IPS-15b (cell line): Measurements from ENCODE around the gene ADCY6.
A peak's percentile ranks its signal among the peaks of the same experiment; 100 is the strongest.

Experiments used
- H3K27me3 ChIP-seq: one replicate; pipeline ENCODE4 v1.6.1; 2013; ENCODE audit warnings: low read length; ENCODE audit not compliant: control insufficient read depth, insufficient read depth
- H3K36me3 ChIP-seq: one replicate; pipeline ENCODE4 v1.6.1; 2013; ENCODE audit warnings: low read length; ENCODE audit not compliant: control insufficient read depth, insufficient read depth
- H3K4me1 ChIP-seq: one replicate; pipeline ENCODE4 v1.6.1; 2013; ENCODE audit warnings: mild to moderate bottlenecking, low read length; ENCODE audit not compliant: control insufficient read depth, insufficient read depth
- H3K4me3 ChIP-seq: one replicate; pipeline ENCODE4 v1.5.1; 2013; ENCODE audit warnings: low read depth, low read length
- H3K9ac ChIP-seq: one replicate; pipeline ENCODE4 v1.6.1; 2013; ENCODE audit warnings: low read depth, mild to moderate bottlenecking, low read length
- H3K9me3 ChIP-seq: one replicate; pipeline ENCODE4 v1.6.1; 2013; ENCODE audit warnings: mild to moderate bottlenecking, low read length; ENCODE audit not compliant: control insufficient read depth, insufficient read depth

Gene ADCY6

GRCh38 chr12:48813465-48814261 lies 24.8 kb upstream of the ADCY6 start:
- Histone ChIP-seq H3K9ac (no peak overlapping the region), H3K9me3 (no peaks in the 10 kb centered on the region), H3K27me3 (peaks cover 50% of the 10 kb centered on the region), H3K4me1 (peaks cover 18% of the 10 kb centered on the region), H3K4me3 (peak overlapping the region; percentile 86), H3K36me3 (no peaks in the 10 kb centered on the region)

GRCh38 chr12:48812389-48812788 lies 23.5 kb upstream of the ADCY6 start:
- Histone ChIP-seq H3K4me3 (no peak overlapping the region), H3K36me3 (no peaks in the 10 kb centered on the region), H3K27me3 (peaks cover 44% of the 10 kb centered on the region), H3K9me3 (no peaks in the 10 kb centered on the region), H3K4me1 (peaks cover 15% of the 10 kb centered on the region), H3K9ac (no peak overlapping the region)

GRCh38 chr12:48811437-48812090 lies 22.7 kb upstream of the ADCY6 start:
- H3K9me3 ChIP-seq: no peaks in the 10 kb centered on the region
- peaks cover 36% of the 10 kb centered on the region for H3K27me3 ChIP-seq
- peak overlapping the region; percentile 2 for H3K4me3 ChIP-seq
- no peak overlapping the region for H3K9ac ChIP-seq
- H3K4me1 ChIP-seq: peaks cover 15% of the 10 kb centered on the region
- no peaks in the 10 kb centered on the region for H3K36me3 ChIP-seq

GRCh38 chr12:48810903-48811431 lies 22.1 kb upstream of the ADCY6 start:
- Histone ChIP-seq H3K9me3 (no peaks in the 10 kb centered on the region), H3K36me3 (no peaks in the 10 kb centered on the region), H3K27me3 (peaks cover 30% of the 10 kb centered on the region), H3K9ac (no peak overlapping the region), H3K4me1 (peaks cover 15% of the 10 kb centered on the region), H3K4me3 (no peak overlapping the region)

- Histone ChIP-seq H3K4me3 (no peak overlapping the region), H3K4me1 (peaks cover 13% of the 10 kb centered on the region)
Observed at GRCh38 chr12:48807981-48808380, 19.1 kb upstream of the ADCY6 start.

GRCh38 chr12:48803675-48804074 lies 14.8 kb upstream of the ADCY6 start:
- Histone ChIP-seq H3K27me3 (no peaks in the 10 kb centered on the region), H3K36me3 (no peaks in the 10 kb centered on the region), H3K4me1 (no peaks in the 10 kb centered on the region), H3K4me3 (no peak overlapping the region), H3K9me3 (no peaks in the 10 kb centered on the region), H3K9ac (no peak overlapping the region)

More at GRCh38 chr12:48807981-48808380, 19.1 kb upstream of the ADCY6 start:
- Histone ChIP-seq H3K9ac (no peak overlapping the region), H3K27me3 (peaks cover 24% of the 10 kb centered on the region), H3K9me3 (no peaks in the 10 kb centered on the region), H3K36me3 (no peaks in the 10 kb centered on the region)

- Histone ChIP-seq H3K4me1 (no peaks in the 10 kb centered on the region), H3K9ac (no peak overlapping the region), H3K36me3 (no peaks in the 10 kb centered on the region), H3K27me3 (no peaks in the 10 kb centered on the region), H3K4me3 (no peak overlapping the region), H3K9me3 (no peaks in the 10 kb centered on the region)
Observed at GRCh38 chr12:48800971-48801370, 12.1 kb upstream of the ADCY6 start.

GRCh38 chr12:48800457-48800856 lies 11.6 kb upstream of the ADCY6 start:
- Histone ChIP-seq H3K27me3 (no peaks in the 10 kb centered on the region), H3K9me3 (no peaks in the 10 kb centered on the region), H3K9ac (no peak overlapping the region), H3K36me3 (no peaks in the 10 kb centered on the region), H3K4me1 (peaks cover under 1% of the 10 kb centered on the region), H3K4me3 (no peak overlapping the region)

GRCh38 chr12:48796976-48797375 lies 8.1 kb upstream of the ADCY6 start:
- H3K4me1 ChIP-seq: peaks cover 6% of the 10 kb centered on the region
- H3K4me3 ChIP-seq: no peak overlapping the region
- H3K36me3 ChIP-seq: no peaks in the 10 kb centered on the region
- no peak overlapping the region for H3K9ac ChIP-seq
- H3K27me3 ChIP-seq: no peaks in the 10 kb centered on the region
- H3K9me3 ChIP-seq: no peaks in the 10 kb centered on the region

- H3K9me3 ChIP-seq: no peaks in the 10 kb centered on the region
- no peaks in the 10 kb centered on the region for H3K36me3 ChIP-seq
- H3K4me3 ChIP-seq: no peak overlapping the region
- no peak overlapping the region for H3K9ac ChIP-seq
- peaks cover 6% of the 10 kb centered on the region for H3K4me1 ChIP-seq
- no peaks in the 10 kb centered on the region for H3K27me3 ChIP-seq
Observed at GRCh38 chr12:48795550-48796455, 6.9 kb upstream of the ADCY6 start.

GRCh38 chr12:48794870-48795269 lies 6.0 kb upstream of the ADCY6 start:
- Histone ChIP-seq H3K36me3 (no peaks in the 10 kb centered on the region), H3K9me3 (no peaks in the 10 kb centered on the region), H3K27me3 (no peaks in the 10 kb centered on the region), H3K9ac (no peak overlapping the region), H3K4me3 (no peak overlapping the region), H3K4me1 (peaks cover 9% of the 10 kb centered on the region)
